ENCODE data around the gene GABRB3.

The GABRB3 gene

GRCh38 chr15:26679927-26680326 lies 92.9 kb downstream of the GABRB3 start:
- TF ChIP-seq ZNF8 (CRISPR knock-in tag; IDR thresholded peaks at IDR 0.05) (no peak), ZNF565 (CRISPR knock-in tag; conservative IDR thresholded peaks at IDR 0.05; ENCODE audit: low read depth) (no peak), ARNTL (CRISPR knock-in tag; IDR thresholded peaks at IDR 0.05; ENCODE audit: borderline replicate concordance, low read depth) (no peak), RARB (CRISPR knock-in tag; IDR thresholded peaks at IDR 0.05) (no peak), ZC3H10 (CRISPR knock-in tag; IDR thresholded peaks at IDR 0.05) (no peak), GLIS3 (CRISPR knock-in tag; IDR thresholded peaks at IDR 0.05) (no peak), CSRNP3 (CRISPR knock-in tag; IDR thresholded peaks at IDR 0.05) (no peak), OSR1 (CRISPR knock-in tag; IDR thresholded peaks at IDR 0.05) (no peak), ZFP30 (CRISPR knock-in tag; IDR thresholded peaks at IDR 0.05) (no peak), ISL1 (CRISPR knock-in tag; IDR thresholded peaks at IDR 0.05) (no peak), CSDC2 (CRISPR knock-in tag; IDR thresholded peaks at IDR 0.05) (no peak)
- TF ChIP-seq, protein P1, sequence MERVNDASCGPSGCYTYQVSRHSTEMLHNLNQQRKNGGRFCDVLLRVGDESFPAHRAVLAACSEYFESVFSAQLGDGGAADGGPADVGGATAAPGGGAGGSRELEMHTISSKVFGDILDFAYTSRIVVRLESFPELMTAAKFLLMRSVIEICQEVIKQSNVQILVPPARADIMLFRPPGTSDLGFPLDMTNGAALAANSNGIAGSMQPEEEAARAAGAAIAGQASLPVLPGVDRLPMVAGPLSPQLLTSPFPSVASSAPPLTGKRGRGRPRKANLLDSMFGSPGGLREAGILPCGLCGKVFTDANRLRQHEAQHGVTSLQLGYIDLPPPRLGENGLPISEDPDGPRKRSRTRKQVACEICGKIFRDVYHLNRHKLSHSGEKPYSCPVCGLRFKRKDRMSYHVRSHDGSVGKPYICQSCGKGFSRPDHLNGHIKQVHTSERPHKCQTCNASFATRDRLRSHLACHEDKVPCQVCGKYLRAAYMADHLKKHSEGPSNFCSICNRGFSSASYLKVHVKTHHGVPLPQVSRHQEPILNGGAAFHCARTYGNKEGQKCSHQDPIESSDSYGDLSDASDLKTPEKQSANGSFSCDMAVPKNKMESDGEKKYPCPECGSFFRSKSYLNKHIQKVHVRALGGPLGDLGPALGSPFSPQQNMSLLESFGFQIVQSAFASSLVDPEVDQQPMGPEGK (CRISPR knock-in tag; IDR thresholded peaks at IDR 0.05; ENCODE audit: borderline replicate concordance), result no peak
- TF ChIP-seq, protein P2, sequence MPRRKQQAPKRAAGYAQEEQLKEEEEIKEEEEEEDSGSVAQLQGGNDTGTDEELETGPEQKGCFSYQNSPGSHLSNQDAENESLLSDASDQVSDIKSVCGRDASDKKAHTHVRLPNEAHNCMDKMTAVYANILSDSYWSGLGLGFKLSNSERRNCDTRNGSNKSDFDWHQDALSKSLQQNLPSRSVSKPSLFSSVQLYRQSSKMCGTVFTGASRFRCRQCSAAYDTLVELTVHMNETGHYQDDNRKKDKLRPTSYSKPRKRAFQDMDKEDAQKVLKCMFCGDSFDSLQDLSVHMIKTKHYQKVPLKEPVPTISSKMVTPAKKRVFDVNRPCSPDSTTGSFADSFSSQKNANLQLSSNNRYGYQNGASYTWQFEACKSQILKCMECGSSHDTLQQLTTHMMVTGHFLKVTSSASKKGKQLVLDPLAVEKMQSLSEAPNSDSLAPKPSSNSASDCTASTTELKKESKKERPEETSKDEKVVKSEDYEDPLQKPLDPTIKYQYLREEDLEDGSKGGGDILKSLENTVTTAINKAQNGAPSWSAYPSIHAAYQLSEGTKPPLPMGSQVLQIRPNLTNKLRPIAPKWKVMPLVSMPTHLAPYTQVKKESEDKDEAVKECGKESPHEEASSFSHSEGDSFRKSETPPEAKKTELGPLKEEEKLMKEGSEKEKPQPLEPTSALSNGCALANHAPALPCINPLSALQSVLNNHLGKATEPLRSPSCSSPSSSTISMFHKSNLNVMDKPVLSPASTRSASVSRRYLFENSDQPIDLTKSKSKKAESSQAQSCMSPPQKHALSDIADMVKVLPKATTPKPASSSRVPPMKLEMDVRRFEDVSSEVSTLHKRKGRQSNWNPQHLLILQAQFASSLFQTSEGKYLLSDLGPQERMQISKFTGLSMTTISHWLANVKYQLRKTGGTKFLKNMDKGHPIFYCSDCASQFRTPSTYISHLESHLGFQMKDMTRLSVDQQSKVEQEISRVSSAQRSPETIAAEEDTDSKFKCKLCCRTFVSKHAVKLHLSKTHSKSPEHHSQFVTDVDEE (CRISPR knock-in tag; IDR thresholded peaks at IDR 0.05), result no peak

GRCh38 chr15:26676115-26676514 lies 96.8 kb downstream of the GABRB3 start:
- ATAC-seq, result no peak
- TF ChIP-seq ZNF565 (CRISPR knock-in tag; conservative IDR thresholded peaks at IDR 0.05; ENCODE audit: low read depth) (no peak), TOX (CRISPR knock-in tag; IDR thresholded peaks at IDR 0.05; ENCODE audit: borderline replicate concordance) (no peak), PPARA (CRISPR knock-in tag; IDR thresholded peaks at IDR 0.05; ENCODE audit: borderline replicate concordance) (no peak), ZFP3 (CRISPR knock-in tag; IDR thresholded peaks at IDR 0.05) (no peak), GLIS3 (CRISPR knock-in tag; IDR thresholded peaks at IDR 0.05) (no peak), ZC3H10 (CRISPR knock-in tag; IDR thresholded peaks at IDR 0.05) (no peak), BACH2 (CRISPR knock-in tag; IDR thresholded peaks at IDR 0.05; ENCODE audit: borderline replicate concordance) (no peak), ZFP30 (CRISPR knock-in tag; IDR thresholded peaks at IDR 0.05) (no peak), SNAI2 (CRISPR knock-in tag; IDR thresholded peaks at IDR 0.05) (no peak), CSDC2 (CRISPR knock-in tag; IDR thresholded peaks at IDR 0.05) (no peak), RARB (CRISPR knock-in tag; IDR thresholded peaks at IDR 0.05) (no peak), CSRNP3 (CRISPR knock-in tag; IDR thresholded peaks at IDR 0.05) (no peak), ZNF70 (CRISPR knock-in tag; IDR thresholded peaks at IDR 0.05) (no peak), TCF4 (CRISPR knock-in tag; IDR thresholded peaks at IDR 0.05; ENCODE audit: borderline replicate concordance) (no peak), ZNF8 (CRISPR knock-in tag; IDR thresholded peaks at IDR 0.05) (no peak), ESRRG (CRISPR knock-in tag; IDR thresholded peaks at IDR 0.05) (no peak)
- TF ChIP-seq, protein P2 (CRISPR knock-in tag; IDR thresholded peaks at IDR 0.05), result no peak
- TF ChIP-seq, protein P3, sequence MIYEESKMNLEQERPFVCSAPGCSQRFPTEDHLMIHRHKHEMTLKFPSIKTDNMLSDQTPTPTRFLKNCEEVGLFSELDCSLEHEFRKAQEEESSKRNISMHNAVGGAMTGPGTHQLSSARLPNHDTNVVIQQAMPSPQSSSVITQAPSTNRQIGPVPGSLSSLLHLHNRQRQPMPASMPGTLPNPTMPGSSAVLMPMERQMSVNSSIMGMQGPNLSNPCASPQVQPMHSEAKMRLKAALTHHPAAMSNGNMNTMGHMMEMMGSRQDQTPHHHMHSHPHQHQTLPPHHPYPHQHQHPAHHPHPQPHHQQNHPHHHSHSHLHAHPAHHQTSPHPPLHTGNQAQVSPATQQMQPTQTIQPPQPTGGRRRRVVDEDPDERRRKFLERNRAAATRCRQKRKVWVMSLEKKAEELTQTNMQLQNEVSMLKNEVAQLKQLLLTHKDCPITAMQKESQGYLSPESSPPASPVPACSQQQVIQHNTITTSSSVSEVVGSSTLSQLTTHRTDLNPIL (CRISPR knock-in tag; IDR thresholded peaks at IDR 0.05; ENCODE audit: low read depth), result no peak
- TF ChIP-seq, protein P1 (CRISPR knock-in tag; IDR thresholded peaks at IDR 0.05; ENCODE audit: borderline replicate concordance), result no peak

More at GRCh38 chr15:26679927-26680326, 92.9 kb downstream of the GABRB3 start:
- ATAC-seq, result no peak

Data from SK-N-SH treated with all-trans-retinoic acid at 6 μM for 48 hours (cell line).